Common myeloid progenitor, CD34-positive (primary cell): ENCODE data around the gene LNX1.

Experiments used
- CTCF ChIA-PET: fragments of 350-600 bp; sonication (Branson Sonifier 250); formaldehyde crosslinking; loops from one replicate; lab custom pipeline; 2021; ENCODE audit warnings: antibody characterized with exemption; lab: Charles Lee
- POLR2A ChIA-PET: fragments of 350-600 bp; sonication (Branson Sonifier 250); formaldehyde crosslinking; loops from one replicate; lab custom pipeline; 2021; ENCODE audit warnings: antibody characterized with exemption; lab: Charles Lee
- DNase-seq, 3 donors: peaks; one replicate each; pipeline versions ENCODE4 v3.0.0 to v3.0.0-alpha.2; 2013
- H3K27ac ChIP-seq, 2 experiments: 1 replicate in 1 of 2; 2 replicates in 1 of 2; pipeline ENCODE4 v1.7.0; 2013; ENCODE audit warnings: inconsistent platforms in 2 of 2, low read length in 2 of 2, mild to moderate bottlenecking in 2 of 2, low read depth in 1 of 2, moderate library complexity in 1 of 2; ENCODE audit not compliant: severe bottlenecking in 2 of 2, insufficient read depth in 1 of 2, poor library complexity in 1 of 2
- H3K27me3 ChIP-seq, 5 experiments: replicated peaks in 2 of 5; 1 replicate in 3 of 5; 2 replicates in 2 of 5; pipeline versions ENCODE4 v1.6.1 to v1.7.0; 2013; ENCODE audit warnings: low read length in 4 of 5, mild to moderate bottlenecking in 2 of 5, moderate library complexity in 2 of 5, inconsistent platforms in 1 of 5; ENCODE audit not compliant: insufficient read depth in 5 of 5, control insufficient read depth in 4 of 5
- H3K36me3 ChIP-seq, 4 experiments: 1 replicate in 2 of 4; 2 replicates in 2 of 4; pipeline versions ENCODE4 v1.6.1 to v1.7.0; 2013; ENCODE audit warnings: low read length in 3 of 4, control low read depth in 1 of 4, mild to moderate bottlenecking in 1 of 4; ENCODE audit not compliant: control insufficient read depth in 4 of 4, insufficient read depth in 4 of 4
- H3K4me1 ChIP-seq, 4 experiments: 1 replicate in 3 of 4; 2 replicates in 1 of 4; pipeline versions ENCODE4 v1.6.1 to v1.7.1; 2013; ENCODE audit warnings: low read length in 3 of 4, mild to moderate bottlenecking in 3 of 4, control low read depth in 1 of 4, inconsistent platforms in 1 of 4, moderate library complexity in 1 of 4; ENCODE audit not compliant: control insufficient read depth in 4 of 4, insufficient read depth in 4 of 4; ENCODE audit errors: control extremely low read depth in 1 of 4
- H3K4me3 ChIP-seq, 7 experiments: 1 replicate in 4 of 7; 2 replicates in 3 of 7; pipeline versions ENCODE4 v1.5.1 to v1.7.0; 2013; ENCODE audit warnings: mild to moderate bottlenecking in 7 of 7, low read length in 6 of 7, moderate library complexity in 6 of 7, inconsistent platforms in 2 of 7, low read depth in 2 of 7, control low read depth in 1 of 7; ENCODE audit not compliant: insufficient read depth in 4 of 7, control insufficient read depth in 1 of 7; ENCODE audit errors: extremely low read depth in 1 of 7
- H3K9me3 ChIP-seq, 5 experiments: 1 replicate in 4 of 5; 2 replicates in 1 of 5; pipeline versions ENCODE4 v1.6.1 to v1.7.1; 2013; ENCODE audit warnings: low read length in 4 of 5, mild to moderate bottlenecking in 2 of 5, inconsistent platforms in 1 of 5, low read depth in 1 of 5, moderate library complexity in 1 of 5; ENCODE audit not compliant: control insufficient read depth in 4 of 5, insufficient read depth in 2 of 5; ENCODE audit errors: control extremely low read depth in 1 of 5
- WGBS: methylation state at CpG from one replicate; pipeline ENCODE4 v1.1.5; 2013; ENCODE audit not compliant: insufficient coverage; 5-methylcytosine and 5-hydroxymethylcytosine counted together

The LNX1 gene

DNA sequence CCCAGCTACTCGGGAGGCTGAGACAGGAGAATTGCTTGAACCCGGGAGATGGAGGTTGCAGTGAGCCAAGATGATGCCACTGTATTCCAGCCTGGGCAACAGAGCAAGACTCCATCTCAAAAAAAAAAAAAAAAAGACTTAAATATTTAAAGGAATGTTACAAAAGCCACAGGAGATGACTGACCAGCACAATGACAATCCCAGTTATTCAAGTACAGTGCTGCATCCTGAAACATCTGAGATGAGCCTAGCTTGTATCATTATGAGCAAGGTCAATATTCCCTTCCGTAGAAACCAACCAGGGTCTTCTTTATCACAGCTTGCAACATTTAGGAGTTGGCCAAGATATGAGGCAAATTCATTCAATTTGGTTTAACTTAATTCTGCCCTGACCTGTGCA, 38.6 kb downstream of the LNX1 start:
- Histone ChIP-seq H3K4me3 (no peak overlapping the region), H3K27ac (no peak overlapping the region), H3K36me3 (no peaks in the 10 kb centered on the region), H3K27me3 (no peaks in the 10 kb centered on the region), H3K4me1 (peaks cover 0 to 10% (median 2%) of the 10 kb centered on the region in 4 experiments), H3K9me3 (peaks cover 0 to 3% (median 0%) of the 10 kb centered on the region in 5 experiments)
- no CpG with 5 or more reads among the region's 3 CpGs for WGBS
- ChIA-PET POLR2A (interaction anchor here (0.7 kb wide), 1 partner anchor 1260 kb away, joined by 6 read pairs; no protein-coding TSS in a partner anchor), CTCF (no interaction called here)
- no peak for DNase-seq

DNA sequence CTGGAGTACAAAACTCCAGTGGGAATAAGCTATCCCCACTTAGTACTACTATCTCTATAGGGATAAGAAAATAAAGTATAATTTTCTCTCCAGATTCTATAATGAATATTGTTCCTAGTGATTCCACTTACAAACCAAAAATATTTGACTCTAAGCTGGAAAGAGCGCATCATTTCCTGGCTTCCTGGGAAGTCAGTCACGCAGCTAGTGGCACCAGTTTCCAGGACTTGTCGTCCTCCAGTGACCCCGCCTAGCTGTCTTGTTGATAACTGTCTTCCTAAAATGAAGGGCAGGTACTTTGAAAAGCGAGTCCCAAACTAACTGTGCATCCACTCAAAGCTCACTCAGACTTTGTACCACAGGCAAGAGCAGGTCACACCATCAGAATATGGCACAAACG, 39.3 kb downstream of the LNX1 start:
- no peak overlapping the region for H3K4me3 ChIP-seq
- WGBS, result 91% methylated on average over 4 of the region's 6 CpGs
- H3K27ac ChIP-seq, result no peak overlapping the region
- no peaks in the 10 kb centered on the region for H3K36me3 ChIP-seq
- H3K4me1 ChIP-seq, result peaks cover 0 to 9% (median 2%) of the 10 kb centered on the region in 4 experiments
- no peak for DNase-seq
- H3K9me3 ChIP-seq, result peaks cover 0 to 3% (median 0%) of the 10 kb centered on the region in 5 experiments
- CTCF ChIA-PET, result interaction anchor here (0.9 kb wide), 1 partner anchor 91 kb away, joined by 3 read pairs; no protein-coding TSS in a partner anchor
- POLR2A ChIA-PET, result interaction anchor here (0.7 kb wide), 1 partner anchor 1259 kb away, joined by 6 read pairs; no protein-coding TSS in a partner anchor
- H3K27me3 ChIP-seq, result no peaks in the 10 kb centered on the region

DNA sequence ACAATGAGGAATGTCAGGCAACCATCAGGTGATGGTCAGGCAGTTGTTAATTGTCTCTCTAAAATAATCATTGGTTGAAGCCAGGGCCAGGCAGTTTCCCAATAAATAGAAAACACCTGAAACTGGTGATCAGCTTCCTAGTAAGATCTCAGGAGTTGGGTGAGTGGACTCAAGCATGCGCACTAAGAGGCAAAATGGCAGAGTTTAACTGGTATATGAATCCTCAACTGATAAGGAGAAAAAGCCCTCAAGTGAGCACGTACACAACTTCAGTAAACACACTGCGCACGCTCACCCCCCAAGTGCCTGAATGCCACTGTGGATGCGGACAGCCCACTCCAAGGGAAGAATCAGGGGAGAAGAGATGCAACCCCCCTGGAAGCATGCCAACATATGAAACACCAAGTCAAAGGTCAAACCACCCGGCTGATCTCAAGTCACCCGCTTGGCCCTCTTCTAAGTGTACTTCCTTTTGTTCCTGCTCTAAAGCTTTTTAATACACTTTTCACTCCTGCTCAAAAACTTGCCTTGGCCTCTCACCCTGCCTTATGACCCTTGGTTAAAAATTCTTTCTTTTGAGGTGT, 39.9 kb downstream of the LNX1 start:
- peaks cover 0 to 3% (median 0%) of the 10 kb centered on the region in 5 experiments for H3K9me3 ChIP-seq
- POLR2A ChIA-PET, result no interaction called here
- CTCF ChIA-PET, result interaction anchor here (0.9 kb wide), 1 partner anchor 92 kb away, joined by 3 read pairs; no protein-coding TSS in a partner anchor
- no peaks in the 10 kb centered on the region for H3K36me3 ChIP-seq
- 100% methylated on average over 1 of the region's 7 CpGs for WGBS
- H3K4me3 ChIP-seq, result no peak overlapping the region
- H3K4me1 ChIP-seq, result peaks cover 0 to 9% (median 2%) of the 10 kb centered on the region in 4 experiments
- DNase-seq, result no peak
- no peak overlapping the region for H3K27ac ChIP-seq
- no peaks in the 10 kb centered on the region for H3K27me3 ChIP-seq

DNA sequence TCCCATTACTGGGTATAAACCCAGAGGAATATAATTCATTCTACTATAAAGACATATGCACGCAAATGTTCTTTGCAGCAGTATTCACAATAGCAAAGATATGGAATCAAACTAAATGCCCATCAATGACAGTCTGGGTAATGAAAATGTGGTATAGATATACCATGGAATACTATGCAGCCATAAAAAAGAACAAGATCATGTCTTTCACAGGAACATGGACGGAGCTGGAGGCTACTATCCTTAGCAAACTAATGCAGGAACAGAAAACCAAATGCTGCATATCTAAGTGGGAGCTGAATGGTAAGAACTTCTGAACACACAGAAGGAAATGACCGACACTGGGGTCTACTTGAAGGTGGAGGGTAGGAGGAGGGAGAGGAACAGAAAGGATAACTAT, 42.6 kb downstream of the LNX1 start:
- no peak for DNase-seq
- ChIA-PET CTCF (no interaction called here), POLR2A (no interaction called here)
- no peak overlapping the region for H3K4me3 ChIP-seq
- no peaks in the 10 kb centered on the region for H3K4me1 ChIP-seq
- no peaks in the 10 kb centered on the region for H3K36me3 ChIP-seq
- peaks cover 0 to 3% (median 0%) of the 10 kb centered on the region in 5 experiments for H3K9me3 ChIP-seq
- 100% methylated on average over 1 of the region's 3 CpGs for WGBS
- no peaks in the 10 kb centered on the region for H3K27me3 ChIP-seq
- H3K27ac ChIP-seq, result no peak overlapping the region

DNA sequence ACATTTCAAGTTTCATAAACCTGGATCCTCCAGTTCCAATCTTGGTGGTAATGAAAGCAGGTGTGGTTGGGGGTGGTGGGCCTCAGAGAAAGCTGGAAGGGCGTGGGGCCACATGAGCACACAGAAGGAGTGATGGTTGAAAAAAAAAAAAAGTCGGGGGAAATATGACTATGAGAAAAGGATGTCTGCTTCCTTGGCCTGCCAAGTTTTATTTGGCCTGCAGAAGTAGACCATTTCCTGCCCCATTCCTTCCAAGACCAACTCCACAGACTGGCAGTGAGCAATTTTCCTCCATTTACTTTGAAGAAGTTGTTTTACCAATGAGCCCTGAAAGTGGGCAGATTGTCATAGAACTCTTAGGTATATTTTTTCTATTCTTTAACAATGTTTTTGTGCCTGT, 43.3 kb downstream of the LNX1 start:
- Histone ChIP-seq H3K4me1 (no peaks in the 10 kb centered on the region), H3K36me3 (no peaks in the 10 kb centered on the region), H3K27me3 (no peaks in the 10 kb centered on the region), H3K4me3 (no peak overlapping the region), H3K27ac (no peak overlapping the region), H3K9me3 (peaks cover 0 to 3% (median 0%) of the 10 kb centered on the region in 5 experiments)
- DNase-seq, result no peak
- 0% methylated on average over 1 of the region's 2 CpGs for WGBS
- POLR2A ChIA-PET, result no interaction called here
- CTCF ChIA-PET, result no interaction called here

DNA sequence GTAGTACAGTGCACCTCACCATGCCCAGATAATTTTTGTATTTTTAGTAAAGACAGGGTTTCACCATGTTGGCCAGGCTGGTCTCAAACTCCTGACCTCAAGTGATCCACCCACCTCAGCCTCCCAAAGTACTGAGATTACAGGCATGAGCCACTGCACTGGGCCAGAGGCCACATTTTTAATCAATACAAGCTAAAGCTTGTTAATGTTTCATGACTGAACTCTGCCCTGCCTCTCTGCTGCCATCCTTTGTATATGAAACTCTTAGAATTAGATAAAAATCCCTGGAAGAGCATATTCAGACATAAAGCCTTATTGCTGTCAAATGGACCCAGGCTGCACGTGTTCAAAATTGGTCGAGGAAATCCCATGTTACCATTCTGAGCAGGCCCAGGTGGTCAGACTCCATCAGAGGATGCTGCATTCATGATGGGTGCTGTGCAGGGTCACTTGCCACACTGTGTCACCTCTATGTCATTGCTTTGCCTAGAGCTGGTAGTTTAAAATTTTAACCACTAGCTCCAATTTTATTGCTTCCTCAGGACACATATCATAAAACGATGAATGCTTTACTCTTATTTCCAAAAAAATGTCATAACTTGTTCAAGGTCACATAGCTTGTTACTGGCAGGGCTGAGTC, 45.2 kb downstream of the LNX1 start:
- Histone ChIP-seq H3K36me3 (no peaks in the 10 kb centered on the region), H3K27me3 (no peaks in the 10 kb centered on the region), H3K9me3 (peaks cover 0 to 1% (median 0%) of the 10 kb centered on the region in 5 experiments), H3K4me3 (no peak overlapping the region), H3K27ac (no peak overlapping the region), H3K4me1 (no peaks in the 10 kb centered on the region)
- POLR2A ChIA-PET, result no interaction called here
- CTCF ChIA-PET, result interaction anchor here (0.8 to 1.0 kb wide), 2 partner anchors 9 to 12 kb away, joined by 4 read pairs; no protein-coding TSS in a partner anchor
- no peak for DNase-seq
- WGBS, result 100% methylated on average over 3 of the region's 3 CpGs

DNA sequence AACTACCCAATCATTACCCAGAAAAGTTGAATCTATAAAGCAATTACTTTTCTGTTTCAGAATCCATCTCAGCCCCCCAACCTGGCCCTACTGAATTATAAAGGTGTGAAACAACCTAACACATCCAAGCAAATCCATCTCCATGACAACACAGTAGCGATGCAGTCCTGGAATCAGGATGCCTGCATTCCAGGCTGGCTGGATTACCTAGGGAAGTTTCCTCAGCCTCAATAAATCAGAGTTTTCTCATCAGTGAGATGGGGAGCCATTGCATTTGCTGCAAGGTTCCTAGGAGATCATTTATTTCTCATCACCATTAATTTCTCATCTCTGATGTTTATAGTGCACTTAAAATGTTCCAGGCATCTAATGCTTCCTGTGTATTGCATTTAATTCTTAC, 46.0 kb downstream of the LNX1 start:
- Histone ChIP-seq H3K36me3 (no peaks in the 10 kb centered on the region), H3K27ac (no peak overlapping the region), H3K4me1 (no peaks in the 10 kb centered on the region), H3K27me3 (no peaks in the 10 kb centered on the region), H3K9me3 (peaks cover 0 to 1% (median 0%) of the 10 kb centered on the region in 5 experiments), H3K4me3 (no peak overlapping the region)
- DNase-seq, result no peak
- ChIA-PET POLR2A (no interaction called here), CTCF (interaction anchor here (1.0 kb wide), 1 partner anchor 10 kb away, joined by 4 read pairs; no protein-coding TSS in a partner anchor)
- 100% methylated on average over 1 of the region's 1 CpG for WGBS
